GDM1 (cell line): Measurements from ENCODE around the gene ADAM20.
"Not testable (repeated sequence)": the region's sequence is repeated elsewhere in the genome, so short reads cannot be mapped to it uniquely, and the experiment has no call there.

Experiments
- DNase-seq: peaks from one replicate; lab custom pipeline; 2025; lab: John Stamatoyannopoulos, UW

ADAM20 gene

GRCh38 chr14:70534904-70535303, at the start of gene ADAM20:
Gene ADAM20, minus strand, starts transcription at chr14:70535004. Its CDS starts 10,247 bp downstream, at chr14:70524757.
- no peak for DNase-seq

GRCh38 chr14:70576891-70577290, 42.1 kb upstream of the ADAM20 start:
- DNase-seq, result no peak

GRCh38 chr14:70573050-70573449, 38.2 kb upstream of the ADAM20 start:
- DNase-seq, result no peak

GRCh38 chr14:70571139-70571538, 36.3 kb upstream of the ADAM20 start:
- DNase-seq, result no peak

GRCh38 chr14:70567791-70568190, 33.0 kb upstream of the ADAM20 start:
- DNase-seq, result peak; percentile 5

GRCh38 chr14:70563869-70564268, 29.1 kb upstream of the ADAM20 start:
- DNase-seq, result no peak

- DNase-seq, result no peak
Observed at GRCh38 chr14:70563417-70563816, 28.6 kb upstream of the ADAM20 start.

- no peak for DNase-seq
Observed at GRCh38 chr14:70558356-70558755, 23.6 kb upstream of the ADAM20 start.

GRCh38 chr14:70555890-70556289, 21.1 kb upstream of the ADAM20 start:
- DNase-seq, result no peak

GRCh38 chr14:70538087-70538486, 3.3 kb upstream of the ADAM20 start:
- no peak for DNase-seq

GRCh38 chr14:70536830-70537229, 2.0 kb upstream of the ADAM20 start:
- DNase-seq, result no peak

GRCh38 chr14:70530417-70530816, 4.4 kb downstream of the ADAM20 start:
- no peak for DNase-seq

- no peak for DNase-seq
Observed at GRCh38 chr14:70527501-70528105, 7.2 kb downstream of the ADAM20 start.

- DNase-seq, result no peak
Observed at GRCh38 chr14:70525691-70526090, 9.1 kb downstream of the ADAM20 start.

- DNase-seq, result no peak
Observed at GRCh38 chr14:70515811-70516210, 19.0 kb downstream of the ADAM20 start.

- DNase-seq, result no peak
Observed at GRCh38 chr14:70514168-70515069, 20.4 kb downstream of the ADAM20 start.

GRCh38 chr14:70498191-70498590, 36.6 kb downstream of the ADAM20 start:
- no peak for DNase-seq

- no peak for DNase-seq
Observed at GRCh38 chr14:70489579-70490200, 45.1 kb downstream of the ADAM20 start.

- not testable (repeated sequence) for DNase-seq
Observed at GRCh38 chr14:70477356-70478105, 57.3 kb downstream of the ADAM20 start.

- DNase-seq, result not testable (repeated sequence)
Observed at GRCh38 chr14:70475459-70475858, 59.3 kb downstream of the ADAM20 start.

GRCh38 chr14:70473825-70474224, 61.0 kb downstream of the ADAM20 start:
- DNase-seq, result no peak
